Fibroblast of lung (primary cell): Measurements from ENCODE around the gene FSTL5.

Source experiments
- CTCF ChIP-seq, 2 donors: IDR thresholded peaks in 1 of 2; conservative IDR thresholded peaks in 1 of 2; 1 replicate in 1 of 2; 2 replicates in 1 of 2; pipeline ENCODE4 v1.5.1; 2011 to 2012; ENCODE audit warnings: low read length in 2 of 2, control low read depth in 1 of 2, inconsistent platforms in 1 of 2, low read depth in 1 of 2, mild to moderate bottlenecking in 1 of 2
- EZH2 ChIP-seq: IDR thresholded peaks from 2 replicates; pipeline ENCODE4 v1.5.1; 2012; ENCODE audit warnings: low read length, control low read depth, mild to moderate bottlenecking; ENCODE audit errors: missing control alignments

- TF ChIP-seq CTCF (conservative IDR thresholded peaks at IDR 0.05 in 1 of 2, IDR thresholded peaks at IDR 0.05 in 1 of 2; ENCODE audit: low read depth in 1 of 2, low read length in 2 of 2) (no peak), EZH2 (no peak)
Observed at GRCh38 chr4:161663844-161664243, 500.0 kb downstream of the FSTL5 start.
